AG04450 (cell line): ENCODE measurements around the gene VIPR2. TPM values are rescaled to one million over a fixed set of nuclear protein-coding genes. Genes with fewer than 3 reads are reported as not detected.

Experiments used
- CTCF ChIA-PET: fragments of 300-600, 350-600 bp; formaldehyde crosslinking; extraction: SDS; loops from one replicate; lab custom pipeline; 2022; ENCODE audit warnings: antibody characterized with exemption, inconsistent platforms; lab: Charles Lee
- POLR2A ChIA-PET: fragments of 350-600 bp; formaldehyde crosslinking; extraction: SDS; loops from one replicate; lab custom pipeline; 2021; ENCODE audit warnings: antibody characterized with exemption, inconsistent platforms; lab: Yijun Ruan, JAX
- DNase-seq: peaks from one replicate; pipeline ENCODE4 v3.0.0-alpha.2; 2011; ENCODE audit warnings: low read depth, low spot score
- H3K27ac ChIP-seq: one replicate; pipeline ENCODE4 v1.5.1; 2012; ENCODE audit warnings: low read depth, low read length, control low read depth
- H3K27me3 ChIP-seq: one replicate; pipeline ENCODE4 v1.6.0; 2012; ENCODE audit warnings: low read length; ENCODE audit not compliant: control insufficient read depth, insufficient read depth
- H3K4me3 ChIP-seq: 2 replicates; pipeline ENCODE4 v1.5.1; 2011; ENCODE audit warnings: mild to moderate bottlenecking, low read depth, low read length, control low read depth
- H3K9me3 ChIP-seq: 2 replicates; pipeline ENCODE4 v1.5.1; 2012; ENCODE audit warnings: low read length; ENCODE audit not compliant: control insufficient read depth, insufficient read depth
- CTCF ChIP-seq: IDR thresholded peaks from 2 replicates; pipeline ENCODE4 v1.5.1; 2011; ENCODE audit warnings: low read depth, low read length, control low read depth, inconsistent platforms
- polyA plus RNA-seq: library from polyadenylated mRNA; depleted of rRNA; stranded (reverse); fragments of >200 nt; gene quantifications from 2 replicates; pipeline ENCODE4 v1.2.3, GENCODE V29; 2011

The VIPR2 gene
- polyA plus RNA-seq, 1 experiment = not detected

- DNase-seq = no peak
- POLR2A ChIA-PET = no interaction called here
These were observed 32.3 kb downstream of the VIPR2 start for GRCh38 chr7:159112136-159113011.

GRCh38 chr7:159109653-159110035, 35.0 kb downstream of the VIPR2 start:
- Histone ChIP-seq H3K27me3 (no peaks in the 10 kb centered on the region), H3K9me3 (peaks cover 68% of the 10 kb centered on the region), H3K27ac (no peak overlapping the region), H3K4me3 (no peak overlapping the region)
- ChIA-PET CTCF (no interaction called here), POLR2A (no interaction called here)
- no peak for DNase-seq
- no peak for TF ChIP-seq CTCF

More at GRCh38 chr7:159112136-159113011, 32.3 kb downstream of the VIPR2 start:
- H3K27ac ChIP-seq = no peak overlapping the region
- no peaks in the 10 kb centered on the region for H3K27me3 ChIP-seq
- H3K9me3 ChIP-seq = peaks cover 62% of the 10 kb centered on the region
- TF ChIP-seq CTCF = no peak
- CTCF ChIA-PET = no interaction called here
- no peak overlapping the region for H3K4me3 ChIP-seq

GRCh38 chr7:159108941-159109652, 35.6 kb downstream of the VIPR2 start:
- Histone ChIP-seq H3K9me3 (peaks cover 72% of the 10 kb centered on the region), H3K27me3 (no peaks in the 10 kb centered on the region), H3K27ac (no peak overlapping the region), H3K4me3 (no peak overlapping the region)
- TF ChIP-seq CTCF = no peak
- POLR2A ChIA-PET = no interaction called here
- no peak for DNase-seq
- CTCF ChIA-PET = no interaction called here

- ChIA-PET CTCF (no interaction called here), POLR2A (no interaction called here)
- DNase-seq = no peak
- no peak for TF ChIP-seq CTCF
- Histone ChIP-seq H3K9me3 (peaks cover 76% of the 10 kb centered on the region), H3K4me3 (no peak overlapping the region), H3K27ac (no peak overlapping the region), H3K27me3 (no peaks in the 10 kb centered on the region)
These were observed 36.2 kb downstream of the VIPR2 start for GRCh38 chr7:159108491-159108890.
